Nephron progenitor cell (in vitro differentiated cells): Measurements from ENCODE around the gene DBR1.

ENCODE experiments used
- DNase-seq: peaks from one replicate; pipeline ENCODE4 v3.0.0; 2021
- H3K27ac Mint-ChIP-seq: 2 replicates; pipeline ENCODE4 v1.8.0; 2021; ENCODE audit warnings: mild to moderate bottlenecking, moderate library complexity, mixed read lengths
- H3K27me3 Mint-ChIP-seq: 2 replicates; pipeline ENCODE4 v1.8.0; 2021; ENCODE audit warnings: mild to moderate bottlenecking, low read depth, mixed read lengths; ENCODE audit not compliant: poor library complexity
- H3K36me3 Mint-ChIP-seq: 2 replicates; pipeline ENCODE4 v1.8.0; 2021; ENCODE audit warnings: low read depth, mixed read lengths
- H3K4me1 Mint-ChIP-seq: 2 replicates; pipeline ENCODE4 v1.8.0; 2021; ENCODE audit warnings: mixed read lengths
- H3K4me3 Mint-ChIP-seq: 2 replicates; pipeline ENCODE4 v1.8.0; 2021; ENCODE audit warnings: mild to moderate bottlenecking, moderate library complexity, mixed read lengths
- H3K9me3 Mint-ChIP-seq: 2 replicates; pipeline ENCODE4 v1.8.0; 2021; ENCODE audit warnings: mild to moderate bottlenecking, moderate library complexity, mixed read lengths
- TF ChIP-seq, protein P1 (sequence below): fragments of 200-600 bp; sonication (generic); IDR thresholded peaks from 2 replicates; pipeline ENCODE4 v1.5.0; 2021; ENCODE audit warnings: antibody characterized with exemption

DBR1 gene

DNA sequence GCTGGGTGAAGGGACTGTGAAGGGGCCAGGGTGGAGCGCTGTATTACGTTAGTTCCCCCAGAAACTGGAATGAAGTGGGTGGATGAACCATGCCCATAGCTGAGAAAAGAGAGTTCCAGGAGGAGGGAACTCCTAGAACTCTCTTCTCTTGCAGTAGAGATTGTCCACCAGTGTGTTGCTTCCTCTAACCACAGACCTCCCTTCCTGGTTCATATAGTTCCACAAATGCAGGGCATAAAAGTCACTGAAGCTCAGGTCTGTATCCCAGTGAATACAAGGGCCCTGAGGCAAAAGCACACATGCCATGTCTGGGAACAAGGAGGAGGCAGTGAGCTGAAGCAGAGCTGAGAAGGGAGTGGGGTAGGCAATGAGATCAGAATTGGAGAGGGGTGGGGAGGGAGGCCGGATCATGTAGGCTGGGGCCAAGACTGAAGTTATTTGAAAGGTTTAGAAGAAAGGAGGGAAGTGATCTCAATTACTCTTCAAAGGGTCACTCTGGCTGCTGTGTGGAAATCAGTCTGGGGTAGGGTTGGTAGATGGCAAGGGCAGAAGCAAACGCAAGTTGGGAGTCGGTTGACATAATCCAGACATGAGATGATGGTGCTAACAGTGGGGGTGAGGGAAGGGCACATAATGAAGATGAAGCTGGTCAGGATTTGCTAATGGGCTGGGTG is 49.0 kb downstream of the DBR1 start:
- H3K27me3 Mint-ChIP-seq = peaks cover 3% of the 10 kb centered on the region
- peaks cover 18% of the 10 kb centered on the region for H3K9me3 Mint-ChIP-seq
- no peak for DNase-seq
- H3K27ac Mint-ChIP-seq = peak overlapping the region; percentile 67
- TF ChIP-seq, protein P1, sequence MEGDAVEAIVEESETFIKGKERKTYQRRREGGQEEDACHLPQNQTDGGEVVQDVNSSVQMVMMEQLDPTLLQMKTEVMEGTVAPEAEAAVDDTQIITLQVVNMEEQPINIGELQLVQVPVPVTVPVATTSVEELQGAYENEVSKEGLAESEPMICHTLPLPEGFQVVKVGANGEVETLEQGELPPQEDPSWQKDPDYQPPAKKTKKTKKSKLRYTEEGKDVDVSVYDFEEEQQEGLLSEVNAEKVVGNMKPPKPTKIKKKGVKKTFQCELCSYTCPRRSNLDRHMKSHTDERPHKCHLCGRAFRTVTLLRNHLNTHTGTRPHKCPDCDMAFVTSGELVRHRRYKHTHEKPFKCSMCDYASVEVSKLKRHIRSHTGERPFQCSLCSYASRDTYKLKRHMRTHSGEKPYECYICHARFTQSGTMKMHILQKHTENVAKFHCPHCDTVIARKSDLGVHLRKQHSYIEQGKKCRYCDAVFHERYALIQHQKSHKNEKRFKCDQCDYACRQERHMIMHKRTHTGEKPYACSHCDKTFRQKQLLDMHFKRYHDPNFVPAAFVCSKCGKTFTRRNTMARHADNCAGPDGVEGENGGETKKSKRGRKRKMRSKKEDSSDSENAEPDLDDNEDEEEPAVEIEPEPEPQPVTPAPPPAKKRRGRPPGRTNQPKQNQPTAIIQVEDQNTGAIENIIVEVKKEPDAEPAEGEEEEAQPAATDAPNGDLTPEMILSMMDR = no peak
- no peak overlapping the region for H3K4me3 Mint-ChIP-seq
- peaks cover 15% of the 10 kb centered on the region for H3K4me1 Mint-ChIP-seq
- H3K36me3 Mint-ChIP-seq = no peaks in the 10 kb centered on the region

DNA sequence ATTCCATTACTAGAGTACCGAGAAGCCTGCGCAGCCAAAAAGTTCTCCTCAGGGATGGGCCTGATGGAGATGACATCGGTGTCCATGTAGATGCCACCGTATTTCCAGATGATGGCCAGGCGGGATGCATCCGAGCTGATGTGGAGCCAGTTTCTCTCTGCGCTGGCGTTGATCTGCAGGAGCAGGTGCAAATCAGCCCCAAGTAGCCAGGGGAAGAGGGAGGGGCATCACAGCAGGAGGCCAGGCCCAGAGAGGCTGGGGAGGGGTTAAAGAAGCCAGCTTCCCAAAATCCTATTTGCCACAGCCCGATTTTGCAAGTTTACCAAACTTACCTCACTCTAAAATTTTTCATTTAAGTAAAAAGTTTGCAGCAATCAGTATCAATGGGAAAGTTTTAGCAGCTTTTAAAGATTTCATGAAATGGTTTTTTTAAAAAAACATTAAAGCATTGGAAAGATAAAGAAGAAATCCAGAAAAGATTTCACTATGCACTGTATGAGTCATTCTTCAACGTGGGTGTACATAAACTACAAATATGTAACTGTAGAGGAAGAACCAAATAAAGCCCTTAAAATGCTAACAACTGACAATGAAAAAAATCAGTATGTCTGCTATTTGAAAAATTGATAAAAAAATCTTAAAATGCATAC is 49.9 kb downstream of the DBR1 start:
- no peak overlapping the region for H3K4me3 Mint-ChIP-seq
- H3K36me3 Mint-ChIP-seq = no peaks in the 10 kb centered on the region
- peaks cover 18% of the 10 kb centered on the region for H3K9me3 Mint-ChIP-seq
- H3K27ac Mint-ChIP-seq = no peak overlapping the region
- TF ChIP-seq, protein P1 = no peak
- H3K27me3 Mint-ChIP-seq = peaks cover 3% of the 10 kb centered on the region
- DNase-seq = no peak
- H3K4me1 Mint-ChIP-seq = peaks cover 15% of the 10 kb centered on the region

DNA sequence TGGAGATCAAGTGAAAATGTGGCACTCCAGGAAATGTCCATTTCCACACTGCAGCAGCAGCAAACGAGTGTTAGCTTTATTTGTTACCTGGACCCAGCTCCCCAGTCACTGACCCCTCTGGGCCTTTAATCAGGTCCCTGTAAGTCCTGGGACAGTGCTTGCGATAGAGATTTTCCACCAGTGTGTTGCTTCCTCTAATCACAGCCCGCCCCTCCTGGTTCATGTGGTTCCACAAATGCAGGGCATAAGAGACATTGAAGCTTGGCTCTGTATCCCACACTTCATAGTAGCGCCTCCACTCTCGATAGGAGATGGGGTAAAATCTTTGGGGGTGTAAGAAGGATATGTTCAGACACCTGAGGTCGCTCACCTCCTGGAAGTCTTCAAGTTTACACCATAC is 50.5 kb downstream of the DBR1 start:
- Mint-ChIP-seq H3K9me3 (peaks cover 18% of the 10 kb centered on the region), H3K4me3 (no peak overlapping the region), H3K27ac (no peak overlapping the region), H3K36me3 (no peaks in the 10 kb centered on the region), H3K4me1 (peaks cover 15% of the 10 kb centered on the region), H3K27me3 (peaks cover 3% of the 10 kb centered on the region)
- TF ChIP-seq, protein P1 = no peak
- DNase-seq = no peak

DNA sequence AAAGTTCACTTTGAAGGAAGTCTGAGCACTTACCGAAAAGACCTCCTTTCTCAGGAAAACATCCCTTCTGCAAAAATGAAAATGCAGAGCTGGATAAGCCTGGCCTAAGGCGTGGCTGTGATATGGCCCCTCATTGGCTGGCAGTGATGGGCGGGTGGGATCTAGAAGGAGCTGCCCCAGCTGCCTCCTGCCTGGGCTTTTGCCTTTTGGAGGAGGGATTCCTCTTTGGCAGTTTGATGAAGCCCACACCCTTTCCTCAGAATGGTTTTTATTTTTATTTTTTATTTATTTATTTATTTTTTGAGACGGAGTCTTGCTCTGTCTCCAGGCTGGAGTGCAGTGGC is 55.3 kb downstream of the DBR1 start:
- Mint-ChIP-seq H3K27me3 (peaks cover 3% of the 10 kb centered on the region), H3K36me3 (no peaks in the 10 kb centered on the region)
- no peak for DNase-seq

DNA sequence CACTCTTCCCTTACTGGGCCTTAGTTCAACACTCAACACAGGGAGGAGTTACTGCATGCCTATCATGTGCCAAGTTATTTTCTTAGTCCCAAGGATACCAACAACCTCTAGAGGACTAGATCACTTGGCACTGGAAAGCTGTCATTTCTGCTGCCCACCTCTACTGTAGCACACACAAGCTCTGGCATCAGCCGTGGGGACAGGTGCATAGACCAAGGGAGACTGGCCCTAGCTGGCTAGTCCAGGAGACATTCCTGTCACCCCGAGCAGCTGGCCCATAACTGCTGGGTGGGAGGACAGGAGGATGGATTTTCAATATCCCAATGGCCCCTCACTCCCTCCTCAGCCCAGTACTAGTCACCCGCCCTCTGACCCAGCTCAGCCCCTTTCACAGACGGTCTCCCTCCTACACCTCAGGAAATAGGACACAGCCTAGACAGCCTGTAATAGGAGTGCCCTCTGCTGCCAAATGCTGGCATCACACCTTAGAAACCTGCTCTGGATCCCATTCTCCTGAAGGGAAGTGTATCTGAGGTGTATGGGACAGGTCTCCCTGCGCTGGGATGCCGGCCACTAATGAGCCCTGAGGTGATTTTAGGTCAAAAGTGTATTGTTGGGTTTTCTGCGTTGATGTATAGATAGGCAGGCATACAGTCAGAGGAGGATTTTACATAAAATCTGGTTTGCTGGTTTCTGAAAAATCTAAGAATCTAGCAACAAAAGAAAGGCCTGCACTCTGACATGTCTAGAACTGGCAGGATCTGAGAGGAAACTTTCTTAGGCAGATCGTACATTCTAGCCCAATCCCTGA is 55.9 kb downstream of the DBR1 start:
- Mint-ChIP-seq H3K27ac (no peak overlapping the region), H3K36me3 (no peaks in the 10 kb centered on the region), H3K27me3 (peaks cover 3% of the 10 kb centered on the region), H3K4me1 (peaks cover 21% of the 10 kb centered on the region), H3K4me3 (no peak overlapping the region), H3K9me3 (peaks cover 10% of the 10 kb centered on the region)
- TF ChIP-seq, protein P1 = peak; percentile 65
- DNase-seq = peak; percentile 82

More for the DNA sequence above, 55.3 kb downstream of the DBR1 start:
- Mint-ChIP-seq H3K9me3 (peaks cover 15% of the 10 kb centered on the region), H3K4me3 (no peak overlapping the region), H3K4me1 (peaks cover 16% of the 10 kb centered on the region), H3K27ac (no peak overlapping the region)
- TF ChIP-seq, protein P1 = no peak
